HG03558 (cell line): ENCODE results near the gene GNL1.
"Not testable (repeated sequence)": the region's sequence is repeated elsewhere in the genome, so short reads cannot be mapped to it uniquely, and the experiment has no call there.

ENCODE experiments used
- ATAC-seq: cut with Tn5 transposase; IDR thresholded peaks from one replicate; pipeline ENCODE4 v1.9.1; 2021; ENCODE audit warnings: moderate number of reproducible peaks; ENCODE audit not compliant: unreplicated experiment; ENCODE audit errors: extremely low read depth

The GNL1 gene

GRCh38 chr6:30500421-30501355, 55.6 kb downstream of the GNL1 start:
- no peak for ATAC-seq

GRCh38 chr6:30498705-30499104, 57.6 kb downstream of the GNL1 start:
- ATAC-seq, result not testable (repeated sequence)

GRCh38 chr6:30497714-30498113, 58.6 kb downstream of the GNL1 start:
- ATAC-seq, result no peak

GRCh38 chr6:30497261-30497599, 59.1 kb downstream of the GNL1 start:
- not testable (repeated sequence) for ATAC-seq

- ATAC-seq, result no peak
Measured at GRCh38 chr6:30495993-30496392, 60.3 kb downstream of the GNL1 start.

GRCh38 chr6:30495060-30495459, 61.2 kb downstream of the GNL1 start:
- ATAC-seq, result not testable (repeated sequence)

GRCh38 chr6:30494291-30494861, 61.9 kb downstream of the GNL1 start:
- no peak for ATAC-seq

- ATAC-seq, result no peak
Measured at GRCh38 chr6:30493643-30494250, 62.5 kb downstream of the GNL1 start.

GRCh38 chr6:30491991-30492952, 64.0 kb downstream of the GNL1 start:
- ATAC-seq, result no peak
